ENCODE data around the gene SRC.

The SRC gene

DNA sequence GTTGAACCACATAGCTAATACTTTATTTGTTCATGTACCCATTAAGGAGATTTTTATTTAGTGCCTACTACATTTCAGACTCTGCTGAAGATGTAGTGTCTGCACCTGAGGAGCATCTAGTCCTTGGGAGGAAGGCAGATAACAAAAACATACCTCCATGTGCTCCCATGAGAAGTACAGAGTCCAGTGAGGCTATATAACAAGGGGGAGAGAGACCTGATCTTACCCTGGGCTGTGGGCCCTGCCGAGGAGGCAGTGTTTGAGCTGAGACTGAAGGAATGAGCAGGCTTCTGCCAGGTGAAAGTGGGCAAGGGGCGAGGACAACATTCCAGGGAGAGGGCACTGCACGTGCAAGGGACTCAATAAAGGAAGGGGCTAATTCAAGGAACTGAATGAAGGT is 44.4 kb upstream of the SRC start:
- TF ChIP-seq, protein P1, sequence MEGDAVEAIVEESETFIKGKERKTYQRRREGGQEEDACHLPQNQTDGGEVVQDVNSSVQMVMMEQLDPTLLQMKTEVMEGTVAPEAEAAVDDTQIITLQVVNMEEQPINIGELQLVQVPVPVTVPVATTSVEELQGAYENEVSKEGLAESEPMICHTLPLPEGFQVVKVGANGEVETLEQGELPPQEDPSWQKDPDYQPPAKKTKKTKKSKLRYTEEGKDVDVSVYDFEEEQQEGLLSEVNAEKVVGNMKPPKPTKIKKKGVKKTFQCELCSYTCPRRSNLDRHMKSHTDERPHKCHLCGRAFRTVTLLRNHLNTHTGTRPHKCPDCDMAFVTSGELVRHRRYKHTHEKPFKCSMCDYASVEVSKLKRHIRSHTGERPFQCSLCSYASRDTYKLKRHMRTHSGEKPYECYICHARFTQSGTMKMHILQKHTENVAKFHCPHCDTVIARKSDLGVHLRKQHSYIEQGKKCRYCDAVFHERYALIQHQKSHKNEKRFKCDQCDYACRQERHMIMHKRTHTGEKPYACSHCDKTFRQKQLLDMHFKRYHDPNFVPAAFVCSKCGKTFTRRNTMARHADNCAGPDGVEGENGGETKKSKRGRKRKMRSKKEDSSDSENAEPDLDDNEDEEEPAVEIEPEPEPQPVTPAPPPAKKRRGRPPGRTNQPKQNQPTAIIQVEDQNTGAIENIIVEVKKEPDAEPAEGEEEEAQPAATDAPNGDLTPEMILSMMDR (IDR thresholded peaks at IDR 0.05; ENCODE audit: low read depth, low read length), result no peak
- DNase-seq (ENCODE audit: extremely low read depth, low read depth), result no peak

DNA sequence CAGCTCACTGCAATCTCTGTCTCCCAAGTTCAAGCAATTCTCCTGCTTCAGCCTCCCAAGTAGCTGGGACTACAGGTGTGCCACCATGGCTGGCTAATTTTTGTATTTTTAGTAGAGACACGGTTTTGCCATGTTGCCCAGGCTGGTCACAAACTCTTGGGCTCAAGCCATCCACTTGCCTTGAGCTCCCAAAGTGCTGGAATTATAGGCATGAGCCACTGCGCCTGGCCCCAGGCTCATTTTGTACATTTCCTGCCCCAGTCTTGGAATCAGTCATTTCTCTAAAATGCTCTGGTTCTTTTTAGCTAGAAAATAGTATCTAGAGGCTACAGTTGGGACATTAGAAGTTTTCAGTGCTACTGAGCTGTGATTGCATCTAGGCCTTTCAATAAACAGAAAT is 43.0 kb upstream of the SRC start:
- TF ChIP-seq, protein P1 (IDR thresholded peaks at IDR 0.05; ENCODE audit: low read depth, low read length), result no peak
- no peak for DNase-seq (ENCODE audit: extremely low read depth, low read depth)

DNA sequence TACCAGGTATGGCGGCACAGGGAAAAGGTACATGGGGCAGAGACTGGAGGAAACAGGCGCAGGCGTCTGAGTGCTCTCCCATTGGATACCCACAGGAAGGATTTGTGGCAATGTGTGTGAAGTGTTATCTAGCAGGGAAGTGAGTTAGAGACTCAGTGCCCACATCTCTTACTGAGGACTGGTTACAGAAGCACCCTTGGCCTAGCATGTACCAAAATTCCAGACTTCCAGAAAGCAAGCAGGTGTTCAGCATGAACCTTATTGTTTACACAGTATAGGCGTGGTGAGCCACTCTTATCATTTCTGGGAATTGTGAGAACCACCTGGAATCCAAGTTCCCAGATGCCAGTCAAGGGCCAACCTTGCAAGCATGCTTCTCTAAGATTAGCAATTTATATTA is 42.3 kb upstream of the SRC start:
- TF ChIP-seq, protein P1 (IDR thresholded peaks at IDR 0.05; ENCODE audit: low read depth, low read length), result no peak
- DNase-seq (ENCODE audit: extremely low read depth, low read depth), result no peak

DNA sequence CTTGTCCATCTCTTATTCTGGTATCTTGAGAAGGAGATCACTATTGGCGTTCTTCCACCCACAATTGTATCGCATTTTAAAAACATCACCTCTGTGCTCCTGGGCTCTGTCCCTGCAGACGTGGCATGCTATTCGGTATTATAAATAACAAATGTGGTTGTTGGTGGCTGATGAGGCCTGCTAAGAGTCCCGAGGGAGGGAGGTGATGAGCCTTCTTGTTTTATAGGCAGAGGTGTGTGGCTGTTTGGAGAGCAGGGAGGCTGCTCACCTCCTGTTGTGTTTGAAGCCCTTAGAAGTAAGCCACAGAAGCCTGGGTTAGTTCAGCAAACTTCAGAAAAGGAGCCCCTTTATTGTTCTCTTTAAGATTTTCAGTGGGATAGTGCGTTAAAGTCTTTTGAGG is 40.9 kb upstream of the SRC start:
- DNase-seq (ENCODE audit: extremely low read depth, low read depth), result no peak
- TF ChIP-seq, protein P1 (IDR thresholded peaks at IDR 0.05; ENCODE audit: low read depth, low read length), result no peak

DNA sequence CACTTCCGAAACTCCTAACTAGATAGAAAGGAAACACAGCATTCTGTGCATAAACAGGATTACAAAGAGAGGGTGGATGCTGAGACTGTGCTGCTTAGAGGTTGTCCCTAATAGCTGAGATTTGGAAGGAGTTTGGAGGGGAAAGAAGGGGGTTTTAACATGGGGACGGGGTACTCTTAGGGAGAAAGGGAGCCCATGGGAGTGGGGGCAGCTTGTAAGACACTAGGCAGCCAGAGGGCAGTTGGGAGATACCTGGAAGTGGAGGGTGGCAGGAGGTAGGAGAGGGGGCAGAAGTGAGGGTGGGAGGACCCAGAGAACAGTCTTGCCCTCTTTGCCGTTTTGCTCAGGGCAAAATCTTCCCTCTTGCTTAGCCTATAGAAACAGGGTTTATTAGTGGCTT is 40.1 kb upstream of the SRC start:
- TF ChIP-seq, protein P1 (IDR thresholded peaks at IDR 0.05; ENCODE audit: low read depth, low read length), result no peak
- no peak for DNase-seq (ENCODE audit: extremely low read depth, low read depth)

DNA sequence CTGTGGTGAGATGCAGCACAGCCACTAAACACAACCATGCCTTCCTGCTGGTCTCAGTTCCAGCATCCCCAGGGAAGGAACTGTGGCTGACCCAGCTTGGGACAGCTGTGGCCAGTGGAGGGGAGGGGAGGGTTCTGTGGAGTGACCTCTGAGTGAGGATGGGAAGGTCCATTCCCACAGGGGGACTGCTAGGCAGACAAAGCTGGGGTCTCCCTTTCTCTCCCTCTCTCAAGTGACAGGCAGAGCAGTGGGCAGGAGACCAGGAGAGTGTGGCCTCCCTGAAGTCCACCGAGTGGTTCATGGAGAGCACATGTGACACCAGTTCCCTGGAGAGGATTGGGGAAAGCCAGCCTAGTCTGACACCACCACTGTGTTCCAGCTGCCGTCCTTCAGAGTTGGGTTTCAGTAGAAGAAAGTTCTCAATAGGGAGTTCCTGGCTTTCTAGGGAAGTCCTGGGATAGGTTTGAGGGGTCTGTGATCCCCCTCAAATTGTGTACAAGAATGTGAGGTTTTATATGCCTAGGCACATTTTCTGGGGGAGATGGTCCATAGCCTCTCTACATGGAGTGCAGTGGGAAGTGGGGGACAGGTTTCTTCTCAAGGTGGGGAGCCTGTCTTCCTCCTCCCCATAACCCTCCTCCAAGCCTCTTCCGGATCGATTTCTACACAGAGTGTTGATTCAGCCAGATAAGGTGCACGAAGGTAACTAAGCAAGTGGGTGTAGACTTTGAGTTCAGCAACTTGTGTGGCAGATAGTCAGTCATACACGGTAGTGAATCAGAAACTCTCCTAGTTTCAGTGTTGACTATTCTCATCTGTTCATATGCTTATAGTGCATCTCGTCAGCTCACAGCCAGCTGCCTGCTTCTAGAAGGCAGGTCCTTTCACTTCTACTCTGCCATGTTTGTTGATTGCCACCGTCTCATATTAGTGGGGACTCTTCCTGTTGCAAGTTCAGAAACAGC is 37.6 kb upstream of the SRC start:
- TF ChIP-seq, protein P1 (IDR thresholded peaks at IDR 0.05; ENCODE audit: low read depth, low read length), result no peak

DNA sequence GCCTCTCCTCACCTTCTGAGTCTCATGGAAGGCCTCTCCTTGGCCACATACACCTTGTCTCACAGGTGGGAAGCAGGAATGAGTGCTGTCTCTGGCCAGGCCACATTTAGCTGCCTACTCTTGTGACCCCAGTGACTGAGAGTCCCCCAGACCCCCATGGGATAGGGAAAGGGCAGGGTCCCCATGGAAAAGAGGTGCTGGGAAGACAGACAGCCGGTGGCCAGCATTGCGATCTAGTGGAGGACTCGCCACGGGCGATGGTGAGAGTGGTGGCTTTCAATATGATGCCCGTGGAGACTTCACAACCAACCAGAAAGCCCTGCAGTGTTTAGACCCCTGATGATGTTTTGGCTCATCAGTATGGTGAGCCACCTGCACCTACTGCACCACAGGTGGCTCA is 36.6 kb upstream of the SRC start:
- no peak for DNase-seq (ENCODE audit: extremely low read depth, low read depth)
- TF ChIP-seq, protein P1 (IDR thresholded peaks at IDR 0.05; ENCODE audit: low read depth, low read length), result no peak

More for the DNA sequence above, 37.6 kb upstream of the SRC start:
- no peak for DNase-seq (ENCODE audit: extremely low read depth, low read depth)

Measured in AG09319 (cell line).